NCI-H128 (cell line): ENCODE measurements around the gene XYLT1.

Experiments used
- DNase-seq: peaks from one replicate; lab custom pipeline; 2025; ENCODE audit not compliant: unreplicated experiment; lab: John Stamatoyannopoulos, UW

Gene XYLT1

GRCh38 chr16:17206712-17207111, 264.0 kb downstream of the XYLT1 start:
- no peak for DNase-seq

GRCh38 chr16:17205279-17206211, 265.2 kb downstream of the XYLT1 start:
- no peak for DNase-seq

- DNase-seq, result no peak
Observed at GRCh38 chr16:17204644-17205043, 266.1 kb downstream of the XYLT1 start.

- no peak for DNase-seq
Observed at GRCh38 chr16:17204206-17204605, 266.6 kb downstream of the XYLT1 start.

- no peak for DNase-seq
Observed at GRCh38 chr16:17203424-17203823, 267.3 kb downstream of the XYLT1 start.

GRCh38 chr16:17199135-17199534, 271.6 kb downstream of the XYLT1 start:
- DNase-seq, result no peak

GRCh38 chr16:17196526-17196925, 274.2 kb downstream of the XYLT1 start:
- no peak for DNase-seq

- no peak for DNase-seq
Observed at GRCh38 chr16:17194190-17194780, 276.5 kb downstream of the XYLT1 start.

GRCh38 chr16:17193566-17194100, 277.1 kb downstream of the XYLT1 start:
- DNase-seq, result no peak

GRCh38 chr16:17184026-17184425, 286.7 kb downstream of the XYLT1 start:
- no peak for DNase-seq

GRCh38 chr16:17177959-17178905, 292.5 kb downstream of the XYLT1 start:
- no peak for DNase-seq

- no peak for DNase-seq
Observed at GRCh38 chr16:17177242-17177958, 293.4 kb downstream of the XYLT1 start.

- DNase-seq, result no peak
Observed at GRCh38 chr16:17176199-17176598, 294.6 kb downstream of the XYLT1 start.

GRCh38 chr16:17173281-17173680, 297.5 kb downstream of the XYLT1 start:
- no peak for DNase-seq

- DNase-seq, result no peak
Observed at GRCh38 chr16:17171250-17172143, 299.3 kb downstream of the XYLT1 start.

- DNase-seq, result no peak
Observed at GRCh38 chr16:17170435-17170834, 300.3 kb downstream of the XYLT1 start.

- DNase-seq, result no peak
Observed at GRCh38 chr16:17168181-17168580, 302.6 kb downstream of the XYLT1 start.

GRCh38 chr16:17166095-17166494, 304.7 kb downstream of the XYLT1 start:
- DNase-seq, result no peak

GRCh38 chr16:17162560-17162959, 308.2 kb downstream of the XYLT1 start:
- no peak for DNase-seq
